ENCODE results near the gene CNOT6. TPM values are rescaled to one million over a fixed set of nuclear protein-coding genes. Genes with fewer than 3 reads are reported as not detected.
"Not testable (repeated sequence)": the region's sequence is repeated elsewhere in the genome, so short reads cannot be mapped to it uniquely, and the experiment has no call there.

Gene CNOT6
- total RNA-seq, 2 donors from 2014 or later = 19.5 to 24.8 TPM

- Histone ChIP-seq H3K9me3 (no peaks in the 10 kb centered on the region), H3K27me3 (replicated peaks; ENCODE audit: insufficient read depth) (no peaks in the 10 kb centered on the region), H3K36me3 (no peaks in the 10 kb centered on the region), H3K4me3 (no peak overlapping the region), H3K27ac (no peak overlapping the region), H3K4me1 (ENCODE audit: control insufficient read depth in 1 of 2, low read depth in 2 of 2) (no peaks in the 10 kb centered on the region)
- TF ChIP-seq, protein P1, sequence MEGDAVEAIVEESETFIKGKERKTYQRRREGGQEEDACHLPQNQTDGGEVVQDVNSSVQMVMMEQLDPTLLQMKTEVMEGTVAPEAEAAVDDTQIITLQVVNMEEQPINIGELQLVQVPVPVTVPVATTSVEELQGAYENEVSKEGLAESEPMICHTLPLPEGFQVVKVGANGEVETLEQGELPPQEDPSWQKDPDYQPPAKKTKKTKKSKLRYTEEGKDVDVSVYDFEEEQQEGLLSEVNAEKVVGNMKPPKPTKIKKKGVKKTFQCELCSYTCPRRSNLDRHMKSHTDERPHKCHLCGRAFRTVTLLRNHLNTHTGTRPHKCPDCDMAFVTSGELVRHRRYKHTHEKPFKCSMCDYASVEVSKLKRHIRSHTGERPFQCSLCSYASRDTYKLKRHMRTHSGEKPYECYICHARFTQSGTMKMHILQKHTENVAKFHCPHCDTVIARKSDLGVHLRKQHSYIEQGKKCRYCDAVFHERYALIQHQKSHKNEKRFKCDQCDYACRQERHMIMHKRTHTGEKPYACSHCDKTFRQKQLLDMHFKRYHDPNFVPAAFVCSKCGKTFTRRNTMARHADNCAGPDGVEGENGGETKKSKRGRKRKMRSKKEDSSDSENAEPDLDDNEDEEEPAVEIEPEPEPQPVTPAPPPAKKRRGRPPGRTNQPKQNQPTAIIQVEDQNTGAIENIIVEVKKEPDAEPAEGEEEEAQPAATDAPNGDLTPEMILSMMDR (IDR thresholded peaks at IDR 0.05) = no peak
- ATAC-seq (ENCODE audit: insufficient number of reproducible peaks, low FRiP score, low read depth) (no peak), DNase-seq (ENCODE audit: low spot score) (no peak)
These were observed 21.1 kb downstream of the CNOT6 start for GRCh38 chr5:180515294-180515693.

- not testable (repeated sequence) for H3K36me3 ChIP-seq; H3K27me3 ChIP-seq (replicated peaks; ENCODE audit: insufficient read depth); DNase-seq (ENCODE audit: low spot score); H3K4me3 ChIP-seq; H3K27ac ChIP-seq; ATAC-seq (ENCODE audit: insufficient number of reproducible peaks, low FRiP score, low read depth); H3K9me3 ChIP-seq; H3K4me1 ChIP-seq (ENCODE audit: control insufficient read depth in 1 of 2, low read depth in 2 of 2)
These were observed 21.8 kb downstream of the CNOT6 start for GRCh38 chr5:180515974-180516373.

DNA sequence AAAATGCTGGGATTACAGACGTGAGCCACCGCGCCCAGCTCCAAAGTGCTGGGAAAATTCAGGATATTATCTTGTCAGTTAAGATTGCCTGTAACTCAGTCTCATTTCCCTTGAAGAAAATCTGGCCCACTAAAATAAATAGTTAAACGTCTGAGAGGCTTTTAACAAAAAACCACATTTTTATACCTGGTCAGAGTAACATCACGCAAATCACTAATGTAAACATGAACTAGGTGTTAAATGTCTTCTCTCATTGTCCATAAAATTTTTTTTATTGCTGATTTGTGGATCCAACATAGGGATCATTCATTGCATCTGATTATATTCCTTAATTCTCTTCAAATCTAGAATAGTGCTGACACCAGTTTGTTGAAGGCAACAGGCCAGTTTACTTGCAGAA is 22.3 kb downstream of the CNOT6 start:
- no peaks in the 10 kb centered on the region for H3K27me3 ChIP-seq (replicated peaks; ENCODE audit: insufficient read depth)
- no peaks in the 10 kb centered on the region for H3K4me1 ChIP-seq (ENCODE audit: control insufficient read depth in 1 of 2, low read depth in 2 of 2)
- H3K27ac ChIP-seq = no peak overlapping the region
- DNase-seq (ENCODE audit: low spot score) = no peak
- ATAC-seq (ENCODE audit: insufficient number of reproducible peaks, low FRiP score, low read depth) = no peak
- no peak overlapping the region for H3K4me3 ChIP-seq
- TF ChIP-seq, protein P1 (IDR thresholded peaks at IDR 0.05) = no peak
- no peaks in the 10 kb centered on the region for H3K9me3 ChIP-seq
- H3K36me3 ChIP-seq = no peaks in the 10 kb centered on the region

DNA sequence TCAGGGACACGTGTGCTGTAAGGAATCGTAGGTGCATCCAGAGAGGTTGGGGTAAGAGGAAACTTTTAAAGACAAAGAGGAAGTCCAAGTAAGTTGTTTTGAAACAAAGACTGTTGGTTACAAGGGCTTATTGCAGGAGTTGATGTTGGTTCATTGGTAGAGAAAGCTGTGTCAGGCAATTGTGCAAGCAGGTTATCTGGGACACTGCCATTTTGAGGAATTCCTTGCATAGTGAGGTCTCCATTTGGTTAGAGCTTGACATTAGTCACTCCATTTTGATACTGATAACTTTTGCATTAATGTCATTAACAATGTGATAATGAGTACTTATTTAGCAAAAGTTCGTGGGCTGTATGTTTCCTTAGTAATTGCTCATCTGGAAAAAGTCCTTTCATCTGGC is 24.9 kb downstream of the CNOT6 start:
- no peak for ATAC-seq (ENCODE audit: insufficient number of reproducible peaks, low FRiP score, low read depth)
- H3K36me3 ChIP-seq = no peaks in the 10 kb centered on the region

DNA sequence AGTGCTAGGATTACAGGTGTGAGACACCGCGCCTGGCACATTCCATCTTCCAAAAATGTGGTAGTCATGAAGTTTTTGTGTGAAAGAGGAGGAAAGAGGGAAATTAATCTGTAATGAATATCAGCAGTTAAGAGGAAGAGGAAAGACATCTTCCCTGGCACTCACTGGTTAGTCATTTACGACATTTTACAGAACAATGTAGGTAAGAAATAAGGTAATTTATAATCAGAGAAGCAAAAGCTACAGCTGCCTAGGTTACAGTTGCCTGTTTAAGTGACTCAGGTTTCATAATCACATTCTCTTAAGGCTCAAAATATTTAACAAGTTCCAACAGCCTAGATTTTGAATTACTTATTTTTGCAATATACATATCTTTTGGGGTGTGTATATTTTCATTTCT is 26.9 kb downstream of the CNOT6 start:
- Histone ChIP-seq H3K4me1 (ENCODE audit: control insufficient read depth in 1 of 2, low read depth in 2 of 2) (peaks cover 10 to 19% of the 10 kb centered on the region in 2 donors), H3K9me3 (no peaks in the 10 kb centered on the region), H3K4me3 (no peak overlapping the region), H3K27me3 (replicated peaks; ENCODE audit: insufficient read depth) (no peaks in the 10 kb centered on the region), H3K36me3 (no peaks in the 10 kb centered on the region), H3K27ac (no peak overlapping the region)
- TF ChIP-seq, protein P1 (IDR thresholded peaks at IDR 0.05) = no peak
- DNase-seq (ENCODE audit: low spot score) (no peak), ATAC-seq (ENCODE audit: insufficient number of reproducible peaks, low FRiP score, low read depth) (no peak)

More for the DNA sequence above, 24.9 kb downstream of the CNOT6 start:
- Histone ChIP-seq H3K27ac (no peak overlapping the region), H3K27me3 (replicated peaks; ENCODE audit: insufficient read depth) (no peaks in the 10 kb centered on the region), H3K4me3 (no peak overlapping the region), H3K4me1 (ENCODE audit: control insufficient read depth in 1 of 2, low read depth in 2 of 2) (peaks cover 6 to 12% of the 10 kb centered on the region in 2 donors), H3K9me3 (no peaks in the 10 kb centered on the region)
- TF ChIP-seq, protein P1 (IDR thresholded peaks at IDR 0.05) = no peak
- DNase-seq (ENCODE audit: low spot score) = no peak

GRCh38 chr5:180521591-180521990 is 27.4 kb downstream of the CNOT6 start:
- H3K9me3 ChIP-seq = no peaks in the 10 kb centered on the region
- peaks cover 10 to 19% of the 10 kb centered on the region in 2 donors for H3K4me1 ChIP-seq (ENCODE audit: control insufficient read depth in 1 of 2, low read depth in 2 of 2)
- TF ChIP-seq, protein P1 (IDR thresholded peaks at IDR 0.05) = no peak
- no peaks in the 10 kb centered on the region for H3K36me3 ChIP-seq
- DNase-seq (ENCODE audit: low spot score) (no peak), ATAC-seq (ENCODE audit: insufficient number of reproducible peaks, low FRiP score, low read depth) (no peak)
- no peak overlapping the region for H3K4me3 ChIP-seq
- no peak overlapping the region for H3K27ac ChIP-seq
- H3K27me3 ChIP-seq (replicated peaks; ENCODE audit: insufficient read depth) = no peaks in the 10 kb centered on the region
